Muscle of leg (tissue), 11 donors: ENCODE data around the gene CD96. TPM values are rescaled to one million over a fixed set of nuclear protein-coding genes. Genes with fewer than 3 reads are reported as not detected.

Source experiments
- DNase-seq: peaks from one replicate; pipeline ENCODE4 v3.0.0; 2013
- H3K27ac ChIP-seq: one replicate; pipeline ENCODE4 v1.5.1; 2013; ENCODE audit warnings: mild to moderate bottlenecking, low read length, control low read depth
- H3K27me3 ChIP-seq: one replicate; pipeline ENCODE4 v1.6.1; 2013; ENCODE audit warnings: low read length; ENCODE audit not compliant: control insufficient read depth, insufficient read depth
- H3K36me3 ChIP-seq: one replicate; pipeline ENCODE4 v1.6.1; 2013; ENCODE audit warnings: low read length; ENCODE audit not compliant: control insufficient read depth, insufficient read depth
- H3K4me1 ChIP-seq: one replicate; pipeline ENCODE4 v1.6.1; 2013; ENCODE audit warnings: low read length; ENCODE audit not compliant: control insufficient read depth, insufficient read depth
- H3K4me3 ChIP-seq: one replicate; pipeline ENCODE4 v1.5.1; 2013; ENCODE audit warnings: low read length, control low read depth
- H3K9me3 ChIP-seq: replicated peaks from 2 replicates; pipeline ENCODE4 v1.6.1; 2013; ENCODE audit warnings: low read depth, low read length; ENCODE audit not compliant: control insufficient read depth
- WGBS: methylation state at CpG from one replicate; pipeline ENCODE4 v1.1.5; 2013; ENCODE audit warnings: missing lambda C conversion rate; ENCODE audit not compliant: insufficient coverage; 5-methylcytosine and 5-hydroxymethylcytosine counted together
- polyA plus RNA-seq, 8 donors: library from polyadenylated mRNA; unstranded; fragments of 120-200 nt; gene quantifications; one replicate each; pipeline versions ENCODE4 v1.2.1 to v1.2.3, GENCODE V29; 2013; ENCODE audit warnings: inconsistent platforms in 1 of 8, low replicate concordance in 1 of 8; ENCODE audit not compliant: insufficient read length in 8 of 8, insufficient read depth in 1 of 8
- total RNA-seq: library from RNA; stranded (reverse); fragments of 120-200 nt; gene quantifications from one replicate; pipeline ENCODE4 v1.2.4, GENCODE V29; 2013

The CD96 gene
- total and polyA plus RNA-seq, 9 donors, result 0.22 to 0.48 (median 0.35) TPM

DNA sequence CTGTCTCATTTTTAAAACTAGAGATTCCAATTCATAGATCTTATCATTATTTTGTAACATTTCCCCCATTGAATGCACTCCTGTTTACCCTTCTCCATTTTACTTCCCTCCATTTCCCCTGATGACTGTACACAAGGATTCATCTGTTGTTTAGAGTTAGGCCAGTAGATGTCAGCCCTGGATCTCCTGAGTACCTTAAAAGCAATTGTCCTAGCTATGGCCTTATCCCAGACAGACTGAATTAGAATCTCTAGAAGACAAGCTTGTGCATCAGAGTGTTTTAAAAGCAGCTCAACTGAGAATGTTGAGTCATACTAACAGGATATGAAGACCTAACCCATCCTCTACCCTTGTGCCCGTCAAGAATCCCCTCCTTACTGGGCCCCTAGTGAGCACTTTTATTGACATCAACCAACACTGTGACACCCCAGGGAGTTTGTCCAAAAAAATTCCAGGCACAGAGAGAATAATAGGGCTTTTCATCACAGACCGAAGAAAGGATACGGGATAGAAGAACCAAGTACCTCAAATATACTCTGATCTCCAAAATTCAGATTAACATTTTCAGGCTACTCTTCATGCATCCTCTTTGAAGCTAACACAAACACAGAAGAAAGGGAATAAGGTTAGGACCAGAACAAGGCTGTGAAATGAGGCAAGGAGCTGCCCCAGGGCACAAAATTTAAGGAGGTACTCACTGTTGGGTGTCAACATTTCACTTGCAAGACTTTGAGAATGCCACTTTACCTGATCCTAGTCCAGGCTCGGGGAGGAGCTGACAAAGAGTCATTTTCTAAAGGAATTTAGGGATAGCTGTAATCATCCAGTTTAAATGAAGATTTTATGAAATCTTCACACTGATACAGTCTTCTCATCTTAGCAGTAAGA, 36.0 kb downstream of the CD96 start:
- H3K4me1 ChIP-seq, result no peaks in the 10 kb centered on the region
- no CpG with 5 or more reads among the region's 4 CpGs for WGBS
- DNase-seq, result peak; percentile 18

GRCh38 chr3:111578867-111579266, 36.9 kb downstream of the CD96 start:
- Histone ChIP-seq H3K4me3 (no peak overlapping the region), H3K36me3 (no peaks in the 10 kb centered on the region), H3K9me3 (no peaks in the 10 kb centered on the region), H3K27ac (no peak overlapping the region), H3K27me3 (no peaks in the 10 kb centered on the region), H3K4me1 (no peaks in the 10 kb centered on the region)
- 91% methylated on average over 4 of the region's 4 CpGs for WGBS
- no peak for DNase-seq

More for the DNA sequence above, 36.0 kb downstream of the CD96 start:
- no peak overlapping the region for H3K27ac ChIP-seq
- H3K9me3 ChIP-seq, result no peaks in the 10 kb centered on the region
- no peaks in the 10 kb centered on the region for H3K36me3 ChIP-seq
- no peak overlapping the region for H3K4me3 ChIP-seq
- H3K27me3 ChIP-seq, result no peaks in the 10 kb centered on the region

- no peaks in the 10 kb centered on the region for H3K36me3 ChIP-seq
- H3K4me1 ChIP-seq, result no peaks in the 10 kb centered on the region
- no peak for DNase-seq
- no peaks in the 10 kb centered on the region for H3K27me3 ChIP-seq
- H3K27ac ChIP-seq, result no peak overlapping the region
- H3K9me3 ChIP-seq, result no peaks in the 10 kb centered on the region
- 92% methylated on average over 4 of the region's 5 CpGs for WGBS
- H3K4me3 ChIP-seq, result no peak overlapping the region
These were observed 37.5 kb downstream of the CD96 start for GRCh38 chr3:111579495-111579894.

DNA sequence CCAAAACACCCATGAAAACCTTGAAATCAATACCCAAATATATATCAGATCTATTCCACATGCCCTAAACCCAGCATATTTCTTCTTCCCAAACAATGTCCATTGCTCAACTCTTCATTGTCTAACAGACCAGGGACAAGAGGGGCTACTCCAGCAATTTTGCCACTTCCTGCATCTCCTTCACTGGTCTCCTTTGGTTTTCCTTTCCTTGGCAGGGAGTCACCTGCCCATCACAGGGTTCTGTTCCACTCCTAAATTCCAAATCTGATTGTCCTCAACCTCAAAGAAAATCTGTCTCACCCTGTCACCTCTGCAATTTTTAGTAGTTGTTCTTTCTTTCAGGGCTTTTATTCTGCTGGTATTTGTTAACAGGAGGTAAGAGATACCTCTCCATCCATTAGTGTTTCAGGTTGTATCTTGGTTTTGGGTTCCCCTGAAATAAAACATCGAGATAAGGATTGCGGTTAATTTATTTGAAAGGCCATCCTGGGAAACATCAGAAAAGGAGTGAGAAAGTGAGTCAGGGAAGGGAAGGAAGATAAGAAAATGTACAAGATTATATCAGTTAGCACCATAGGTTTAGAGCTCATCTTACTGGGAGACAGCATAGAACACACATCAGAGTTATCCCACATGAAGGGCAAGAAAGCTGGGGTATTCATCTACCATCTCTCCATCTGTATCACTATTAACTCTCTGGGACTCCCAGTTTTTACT, 39.6 kb downstream of the CD96 start:
- no CpG with 5 or more reads among the region's 2 CpGs for WGBS
- Histone ChIP-seq H3K27ac (no peak overlapping the region), H3K9me3 (no peaks in the 10 kb centered on the region), H3K27me3 (no peaks in the 10 kb centered on the region), H3K4me3 (no peak overlapping the region), H3K4me1 (no peaks in the 10 kb centered on the region), H3K36me3 (no peaks in the 10 kb centered on the region)
- DNase-seq, result no peak

DNA sequence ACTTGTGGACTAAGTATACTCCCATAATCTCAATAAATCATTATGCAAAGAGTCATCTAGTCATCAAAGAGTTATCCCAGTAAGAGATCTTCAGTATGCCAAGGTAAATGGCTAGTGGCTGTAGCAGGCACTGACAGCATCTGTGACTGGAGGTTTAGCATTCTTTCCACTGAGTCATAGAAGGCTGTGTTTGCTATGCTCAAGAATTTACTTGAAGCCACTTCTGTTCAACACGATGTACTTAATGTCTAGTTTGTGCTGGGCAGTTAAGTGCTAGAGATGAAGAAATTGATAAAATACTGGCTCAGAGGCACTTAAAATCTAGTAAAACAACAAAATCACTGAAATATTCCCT, 40.1 kb downstream of the CD96 start:
- no peak for DNase-seq
- no peak overlapping the region for H3K27ac ChIP-seq
- no CpG with 5 or more reads among the region's 1 CpG for WGBS
- no peaks in the 10 kb centered on the region for H3K4me1 ChIP-seq
- no peaks in the 10 kb centered on the region for H3K27me3 ChIP-seq
- no peak overlapping the region for H3K4me3 ChIP-seq
- H3K9me3 ChIP-seq, result no peaks in the 10 kb centered on the region
- no peaks in the 10 kb centered on the region for H3K36me3 ChIP-seq

GRCh38 chr3:111584744-111585143, 42.7 kb downstream of the CD96 start:
- no peaks in the 10 kb centered on the region for H3K36me3 ChIP-seq
- H3K4me1 ChIP-seq, result no peaks in the 10 kb centered on the region
- H3K27ac ChIP-seq, result no peak overlapping the region
- H3K9me3 ChIP-seq, result no peaks in the 10 kb centered on the region
- no peak overlapping the region for H3K4me3 ChIP-seq
- no peaks in the 10 kb centered on the region for H3K27me3 ChIP-seq
- no peak for DNase-seq
- WGBS, result no CpG with 5 or more reads among the region's 1 CpG

- Histone ChIP-seq H3K4me1 (no peaks in the 10 kb centered on the region), H3K36me3 (no peaks in the 10 kb centered on the region), H3K27me3 (no peaks in the 10 kb centered on the region), H3K27ac (no peak overlapping the region), H3K4me3 (no peak overlapping the region), H3K9me3 (no peaks in the 10 kb centered on the region)
- DNase-seq, result no peak
- WGBS, result no CpG with 5 or more reads among the region's 1 CpG
These were observed 43.2 kb downstream of the CD96 start for GRCh38 chr3:111585217-111585616.

- Histone ChIP-seq H3K4me3 (no peak overlapping the region), H3K36me3 (no peaks in the 10 kb centered on the region), H3K27me3 (no peaks in the 10 kb centered on the region), H3K4me1 (no peaks in the 10 kb centered on the region), H3K27ac (no peak overlapping the region), H3K9me3 (no peaks in the 10 kb centered on the region)
- no peak for DNase-seq
These were observed 46.5 kb downstream of the CD96 start for GRCh38 chr3:111588527-111588926.

- no peak for DNase-seq
- Histone ChIP-seq H3K4me1 (no peaks in the 10 kb centered on the region), H3K27ac (no peak overlapping the region), H3K4me3 (no peak overlapping the region), H3K27me3 (no peaks in the 10 kb centered on the region), H3K9me3 (no peaks in the 10 kb centered on the region), H3K36me3 (no peaks in the 10 kb centered on the region)
- WGBS, result no CpG with 5 or more reads among the region's 2 CpGs
These were observed 47.5 kb downstream of the CD96 start for GRCh38 chr3:111589303-111590142.

DNA sequence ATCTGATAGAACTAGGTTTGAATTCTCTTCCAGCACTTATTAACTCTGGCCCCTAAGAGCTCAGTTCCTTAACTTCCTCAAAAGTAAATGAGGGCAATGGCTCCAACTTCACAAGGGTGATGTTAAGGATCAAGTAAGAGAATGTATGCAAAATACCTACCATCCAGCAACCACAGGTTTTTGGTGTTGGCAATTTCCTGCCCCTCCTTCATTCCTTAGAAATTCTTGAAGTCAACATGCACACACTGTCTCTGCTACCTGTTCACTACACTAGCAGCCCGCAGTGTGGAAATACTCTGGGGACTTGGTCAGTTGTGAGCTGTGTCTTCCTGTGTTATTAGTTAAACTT, 48.1 kb downstream of the CD96 start:
- H3K9me3 ChIP-seq, result no peaks in the 10 kb centered on the region
- H3K36me3 ChIP-seq, result no peaks in the 10 kb centered on the region
- WGBS, result no CpG with 5 or more reads among the region's 1 CpG
- H3K4me1 ChIP-seq, result no peaks in the 10 kb centered on the region
- no peaks in the 10 kb centered on the region for H3K27me3 ChIP-seq
- DNase-seq, result no peak
- H3K4me3 ChIP-seq, result no peak overlapping the region
- no peak overlapping the region for H3K27ac ChIP-seq
